ENCODE results near the gene LCE1F. TPM values are rescaled to one million over a fixed set of nuclear protein-coding genes. Genes with fewer than 3 reads are reported as not detected.

LCE1F gene
- total RNA-seq, 2 donors from 2014 or later, result not detected

- no peaks in the 10 kb centered on the region for H3K27me3 ChIP-seq
- intact Hi-C loops (cut with DNase I), result no loop called here
- no peaks in the 10 kb centered on the region for H3K4me1 ChIP-seq
- H3K36me3 ChIP-seq, result no peaks in the 10 kb centered on the region
- no peak for TF ChIP-seq CTCF (IDR thresholded peaks at IDR 0.05)
- DNase-seq, result no peak
- H3K4me3 ChIP-seq, result no peak overlapping the region
- H3K9me3 ChIP-seq, result no peaks in the 10 kb centered on the region
- no peak overlapping the region for H3K9ac ChIP-seq (ENCODE audit: low read depth in 2 of 2, low read length in 2 of 2)
- no peak overlapping the region for H3K27ac ChIP-seq
Measured at GRCh38 chr1:152759453-152760173, 15.3 kb upstream of the LCE1F start.

- Histone ChIP-seq H3K36me3 (no peaks in the 10 kb centered on the region), H3K4me1 (no peaks in the 10 kb centered on the region), H3K9ac (ENCODE audit: low read depth in 2 of 2, low read length in 2 of 2) (no peak overlapping the region), H3K4me3 (no peak overlapping the region), H3K27ac (no peak overlapping the region), H3K9me3 (no peaks in the 10 kb centered on the region), H3K27me3 (no peaks in the 10 kb centered on the region)
- no peak for TF ChIP-seq CTCF (IDR thresholded peaks at IDR 0.05)
- intact Hi-C loops (cut with DNase I), result no loop called here
- DNase-seq, result no peak
Measured at GRCh38 chr1:152760551-152761190, 14.3 kb upstream of the LCE1F start.

GRCh38 chr1:152761609-152762213, 13.2 kb upstream of the LCE1F start:
- H3K27me3 ChIP-seq, result no peaks in the 10 kb centered on the region
- no peaks in the 10 kb centered on the region for H3K4me1 ChIP-seq
- no peak for TF ChIP-seq CTCF (IDR thresholded peaks at IDR 0.05)
- H3K9ac ChIP-seq (ENCODE audit: low read depth in 2 of 2, low read length in 2 of 2), result no peak overlapping the region
- no peaks in the 10 kb centered on the region for H3K36me3 ChIP-seq
- H3K4me3 ChIP-seq, result no peak overlapping the region
- intact Hi-C loops (cut with DNase I), result no loop called here
- no peaks in the 10 kb centered on the region for H3K9me3 ChIP-seq
- no peak for DNase-seq
- H3K27ac ChIP-seq, result no peak overlapping the region

GRCh38 chr1:152768847-152769533, 6.0 kb upstream of the LCE1F start:
- Histone ChIP-seq H3K4me1 (no peaks in the 10 kb centered on the region), H3K9me3 (no peaks in the 10 kb centered on the region), H3K4me3 (no peak overlapping the region), H3K27me3 (no peaks in the 10 kb centered on the region), H3K27ac (no peak overlapping the region), H3K9ac (ENCODE audit: low read depth in 2 of 2, low read length in 2 of 2) (no peak overlapping the region), H3K36me3 (no peaks in the 10 kb centered on the region)
- no peak for DNase-seq
- TF ChIP-seq CTCF (IDR thresholded peaks at IDR 0.05), result no peak
- intact Hi-C loops (cut with DNase I), result no loop called here

GRCh38 chr1:152770411-152770810, 4.5 kb upstream of the LCE1F start:
- Histone ChIP-seq H3K9ac (ENCODE audit: low read depth in 2 of 2, low read length in 2 of 2) (no peak overlapping the region), H3K4me1 (no peaks in the 10 kb centered on the region), H3K4me3 (no peak overlapping the region), H3K9me3 (no peaks in the 10 kb centered on the region), H3K36me3 (no peaks in the 10 kb centered on the region), H3K27ac (no peak overlapping the region), H3K27me3 (no peaks in the 10 kb centered on the region)
- intact Hi-C loops (cut with DNase I), result no loop called here
- no peak for DNase-seq
- no peak for TF ChIP-seq CTCF (IDR thresholded peaks at IDR 0.05)
